CD4-positive, alpha-beta T cell treated with Interleukin-6 for 4 hours (primary cell): ENCODE results near the gene TMC6.
"Not testable (repeated sequence)": the region's sequence is repeated elsewhere in the genome, so short reads cannot be mapped to it uniquely, and the experiment has no call there.

Source experiments
- DNase-seq: peaks from one replicate; pipeline ENCODE4 v3.0.0-alpha.2; 2020; ENCODE audit warnings: mixed read lengths

Gene TMC6, protein sequence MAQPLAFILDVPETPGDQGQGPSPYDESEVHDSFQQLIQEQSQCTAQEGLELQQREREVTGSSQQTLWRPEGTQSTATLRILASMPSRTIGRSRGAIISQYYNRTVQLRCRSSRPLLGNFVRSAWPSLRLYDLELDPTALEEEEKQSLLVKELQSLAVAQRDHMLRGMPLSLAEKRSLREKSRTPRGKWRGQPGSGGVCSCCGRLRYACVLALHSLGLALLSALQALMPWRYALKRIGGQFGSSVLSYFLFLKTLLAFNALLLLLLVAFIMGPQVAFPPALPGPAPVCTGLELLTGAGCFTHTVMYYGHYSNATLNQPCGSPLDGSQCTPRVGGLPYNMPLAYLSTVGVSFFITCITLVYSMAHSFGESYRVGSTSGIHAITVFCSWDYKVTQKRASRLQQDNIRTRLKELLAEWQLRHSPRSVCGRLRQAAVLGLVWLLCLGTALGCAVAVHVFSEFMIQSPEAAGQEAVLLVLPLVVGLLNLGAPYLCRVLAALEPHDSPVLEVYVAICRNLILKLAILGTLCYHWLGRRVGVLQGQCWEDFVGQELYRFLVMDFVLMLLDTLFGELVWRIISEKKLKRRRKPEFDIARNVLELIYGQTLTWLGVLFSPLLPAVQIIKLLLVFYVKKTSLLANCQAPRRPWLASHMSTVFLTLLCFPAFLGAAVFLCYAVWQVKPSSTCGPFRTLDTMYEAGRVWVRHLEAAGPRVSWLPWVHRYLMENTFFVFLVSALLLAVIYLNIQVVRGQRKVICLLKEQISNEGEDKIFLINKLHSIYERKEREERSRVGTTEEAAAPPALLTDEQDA

DNA sequence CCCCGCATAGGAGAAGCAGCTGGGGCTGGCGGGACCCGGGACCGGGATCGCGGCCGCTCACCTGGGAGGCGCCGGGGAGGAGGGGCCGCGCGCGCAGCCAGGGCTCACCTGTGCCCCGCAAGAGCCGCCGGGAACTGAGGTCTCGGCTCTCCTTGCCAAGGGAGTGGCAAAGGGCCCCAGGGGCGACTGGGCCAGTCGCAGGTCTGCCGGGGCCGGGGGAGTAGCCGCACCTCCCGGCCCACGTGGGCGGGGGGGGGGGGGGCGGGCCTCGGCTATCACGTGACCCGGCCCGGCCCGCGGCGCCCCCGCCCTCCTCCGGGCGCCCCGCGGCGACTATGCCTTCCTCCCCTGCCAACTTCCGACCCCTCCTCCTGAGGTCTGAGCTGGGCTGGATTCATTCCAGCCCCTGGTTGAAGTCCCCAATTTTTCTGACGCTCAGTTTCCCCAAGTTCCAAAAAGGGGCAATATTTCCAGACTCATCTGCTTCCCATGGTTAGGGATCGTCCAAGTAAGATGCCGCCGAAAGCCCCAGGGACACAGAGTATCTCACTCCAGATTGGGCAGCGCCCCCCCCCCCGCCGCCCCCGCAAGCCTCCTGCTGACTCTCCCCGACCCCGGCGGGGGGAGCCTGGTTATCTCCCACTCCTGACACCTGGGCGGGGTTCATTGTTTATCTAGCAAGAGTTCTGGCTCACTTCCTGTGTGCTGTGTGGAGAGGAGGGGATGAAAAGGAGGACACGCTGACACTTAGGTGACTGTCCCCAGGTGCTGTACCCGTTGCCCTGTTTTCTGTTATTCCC, at the start of gene TMC6:
Gene TMC6 (minus strand): TSS at position 205 of the 800 bp plus-strand sequence. CDS start 1,923 bp downstream, outside the sequence.
- peak; percentile 83 for DNase-seq

DNA sequence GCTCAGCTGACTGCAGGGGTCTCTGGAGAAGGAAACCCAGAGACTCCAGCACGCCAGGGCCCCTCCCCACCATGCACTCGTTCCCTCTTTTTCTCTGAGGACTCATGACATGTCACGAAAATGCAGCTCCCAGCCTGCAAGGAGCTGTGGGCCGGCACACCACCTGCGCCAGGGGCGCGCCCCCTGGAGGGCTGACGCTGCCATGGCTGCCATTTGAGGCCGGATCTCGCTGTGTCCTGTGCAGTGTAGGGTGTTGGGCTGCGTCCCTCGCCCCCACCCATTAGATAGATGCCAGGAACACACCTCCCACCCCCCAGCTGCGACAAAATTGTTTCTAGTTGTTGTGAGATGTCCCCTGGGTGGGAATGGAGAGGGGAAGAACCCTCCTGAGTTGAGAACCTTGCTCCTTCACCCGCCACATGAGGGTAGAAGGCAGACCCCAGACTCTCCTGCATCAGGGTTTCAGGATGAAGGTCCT, 48.0 kb upstream of the TMC6 start:
- DNase-seq = peak; percentile 84

DNA sequence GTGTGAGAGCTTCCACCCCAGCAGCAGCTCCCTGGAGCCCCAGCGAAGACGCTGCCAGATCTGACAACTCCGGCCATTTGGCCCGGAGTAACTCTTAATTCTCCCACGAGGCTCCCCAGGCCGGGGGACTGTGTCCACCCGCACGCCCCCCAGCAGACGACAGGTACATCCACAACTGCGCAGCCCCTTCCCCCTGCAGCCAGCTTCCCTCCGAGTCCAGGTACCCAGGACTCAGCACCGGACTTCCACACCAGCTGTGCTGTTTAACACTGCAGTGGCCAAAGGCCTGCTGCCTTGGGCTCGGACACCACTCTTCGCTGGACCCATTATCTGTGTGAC, 47.1 kb upstream of the TMC6 start:
- no peak for DNase-seq

DNA sequence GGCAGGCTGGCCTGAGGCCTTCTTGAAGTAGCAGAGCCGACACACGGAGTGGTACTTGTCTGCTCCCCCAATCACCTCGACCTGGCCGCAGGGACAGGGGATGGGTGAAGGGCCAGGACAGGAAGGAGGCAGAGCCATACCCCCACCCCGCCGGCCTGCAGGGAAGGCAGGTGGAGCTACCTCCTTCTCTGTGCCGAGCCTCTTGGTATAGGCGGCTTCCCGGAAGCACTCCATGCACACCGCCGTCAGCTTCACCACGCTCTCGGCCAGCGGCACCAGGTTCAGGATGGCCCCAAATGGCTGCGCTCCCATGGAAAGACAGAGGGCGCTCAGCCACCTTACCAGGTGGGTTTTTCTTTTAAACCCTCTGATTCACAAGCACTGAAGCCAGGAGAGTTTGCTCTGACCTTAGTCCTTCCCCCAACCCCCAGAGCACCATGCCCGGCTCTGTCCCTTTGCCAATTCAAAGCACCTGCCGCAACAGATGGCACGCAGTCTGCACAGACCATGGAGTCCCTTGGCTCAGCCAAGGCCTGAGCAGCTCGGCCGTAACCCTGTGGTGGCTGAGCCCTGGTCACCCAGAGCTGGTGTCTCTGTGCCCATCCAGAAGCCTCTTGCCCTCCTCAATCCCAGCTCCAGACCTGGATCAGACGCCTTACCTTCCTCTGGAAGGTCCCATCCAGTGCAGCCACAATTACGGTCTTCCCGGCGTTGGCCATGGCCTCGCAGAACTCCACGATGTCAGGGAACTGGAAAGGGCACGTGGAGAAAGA, 46.5 kb upstream of the TMC6 start:
- no peak for DNase-seq

DNA sequence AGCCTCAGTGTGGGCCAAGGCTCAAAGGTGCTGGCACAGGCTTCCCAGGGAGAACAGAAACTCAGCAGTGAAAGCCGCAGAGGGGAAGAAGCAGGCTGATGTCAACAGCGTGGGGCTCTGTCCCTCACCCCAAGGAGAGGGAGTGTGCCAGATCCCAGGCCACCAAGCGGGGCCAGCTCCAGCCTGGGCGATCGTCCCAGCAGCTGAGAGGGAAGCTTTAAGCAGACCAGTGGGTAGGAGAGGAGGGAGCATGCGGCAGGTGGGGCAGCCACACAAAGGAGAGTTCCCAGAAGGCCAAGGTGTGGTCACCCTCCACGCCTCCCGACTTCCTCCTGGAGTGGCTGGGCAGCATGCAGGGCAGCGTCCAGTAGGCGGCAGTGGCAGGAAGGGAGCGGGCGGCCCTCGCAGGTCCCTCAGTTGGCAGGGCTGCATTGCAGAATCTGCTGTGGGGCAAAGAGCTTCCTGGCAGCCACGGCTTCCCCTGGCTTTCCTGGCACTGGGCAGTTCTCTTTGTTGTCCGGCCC, 45.9 kb upstream of the TMC6 start:
- DNase-seq = no peak

DNA sequence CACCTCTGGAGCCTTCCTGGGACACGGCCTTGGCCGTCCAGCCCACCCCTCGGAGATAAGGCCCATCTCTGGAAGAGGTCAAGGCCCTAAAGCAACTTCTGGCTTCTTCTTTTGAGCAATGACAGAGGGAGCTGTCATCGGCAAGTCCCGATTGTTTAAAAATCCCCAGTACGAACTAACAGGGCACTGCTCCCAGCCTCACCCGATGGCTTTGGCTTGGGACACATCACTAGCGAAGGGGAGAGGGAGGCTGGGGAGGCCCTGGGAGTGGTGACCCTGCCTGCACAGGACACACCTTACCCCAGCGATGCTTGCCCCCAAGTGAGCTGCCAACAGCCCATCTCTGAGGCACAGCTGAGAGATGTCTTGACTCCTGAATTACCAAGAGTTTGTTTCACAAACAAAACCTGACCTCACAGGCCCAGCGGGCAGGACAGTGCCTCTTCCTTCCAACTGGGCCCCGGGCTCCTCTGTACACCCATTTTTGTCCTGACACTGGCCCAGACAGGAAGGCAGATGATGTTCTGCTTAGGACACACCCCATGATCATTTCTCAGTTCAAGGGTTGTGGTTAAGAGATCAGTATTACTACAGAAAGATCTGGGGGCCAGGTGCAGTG, 44.7 kb upstream of the TMC6 start:
- peak; percentile 28 for DNase-seq

DNA sequence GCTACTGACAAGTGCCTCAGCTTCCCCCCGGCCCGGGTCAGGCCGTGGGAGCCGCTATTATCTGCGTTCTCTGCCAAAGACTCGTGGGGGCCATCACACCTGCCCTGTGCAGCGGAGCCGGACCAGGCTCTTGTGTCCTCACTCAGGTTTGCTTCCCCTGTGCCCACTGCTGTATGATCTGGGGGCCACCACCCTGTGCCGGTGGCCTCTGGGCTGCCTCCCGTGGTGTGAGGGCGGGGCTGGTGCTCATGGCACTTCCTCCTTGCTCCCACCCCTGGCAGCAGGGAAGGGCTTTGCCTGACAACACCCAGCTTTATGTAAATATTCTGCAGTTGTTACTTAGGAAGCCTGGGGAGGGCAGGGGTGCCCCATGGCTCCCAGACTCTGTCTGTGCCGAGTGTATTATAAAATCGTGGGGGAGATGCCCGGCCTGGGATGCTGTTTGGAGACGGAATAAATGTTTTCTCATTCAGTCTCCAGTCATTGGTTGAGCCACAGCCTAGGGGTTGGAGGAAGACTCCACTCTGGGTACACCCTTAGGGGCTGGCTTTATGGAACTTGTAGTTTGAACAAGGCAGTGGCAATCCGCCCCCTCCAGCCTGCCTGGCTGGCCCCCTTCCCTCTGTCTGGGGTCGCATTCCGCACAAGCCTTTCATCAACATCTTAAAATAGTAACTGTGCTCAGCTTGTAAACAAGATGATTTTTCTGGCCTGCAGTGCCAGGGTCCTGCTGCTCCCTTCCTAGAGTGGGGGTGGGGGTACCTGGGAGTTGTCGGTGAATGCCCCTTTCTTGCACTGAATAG, 43.9 kb upstream of the TMC6 start:
- peak; percentile 21 for DNase-seq

DNA sequence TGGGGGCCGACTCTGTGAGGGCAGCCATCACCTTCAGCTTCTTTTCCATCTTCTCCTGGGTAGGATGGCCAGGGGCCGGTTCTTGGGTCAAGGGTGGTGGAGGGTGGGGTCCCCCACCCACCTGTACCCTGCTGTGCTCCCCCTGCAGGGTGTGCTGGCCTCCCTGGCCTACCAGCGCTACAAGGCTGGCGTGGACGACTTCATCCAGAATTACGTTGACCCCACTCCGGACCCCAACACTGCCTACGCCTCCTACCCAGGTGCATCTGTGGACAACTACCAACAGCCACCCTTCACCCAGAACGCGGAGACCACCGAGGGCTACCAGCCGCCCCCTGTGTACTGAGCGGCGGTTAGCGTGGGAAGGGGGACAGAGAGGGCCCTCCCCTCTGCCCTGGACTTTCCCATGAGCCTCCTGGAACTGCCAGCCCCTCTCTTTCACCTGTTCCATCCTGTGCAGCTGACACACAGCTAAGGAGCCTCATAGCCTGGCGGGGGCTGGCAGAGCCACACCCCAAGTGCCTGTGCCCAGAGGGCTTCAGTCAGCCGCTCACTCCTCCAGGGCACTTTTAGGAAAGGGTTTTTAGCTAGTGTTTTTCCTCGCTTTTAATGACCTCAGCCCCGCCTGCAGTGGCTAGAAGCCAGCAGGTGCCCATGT, 43.2 kb upstream of the TMC6 start:
- not testable (repeated sequence) for DNase-seq

DNA sequence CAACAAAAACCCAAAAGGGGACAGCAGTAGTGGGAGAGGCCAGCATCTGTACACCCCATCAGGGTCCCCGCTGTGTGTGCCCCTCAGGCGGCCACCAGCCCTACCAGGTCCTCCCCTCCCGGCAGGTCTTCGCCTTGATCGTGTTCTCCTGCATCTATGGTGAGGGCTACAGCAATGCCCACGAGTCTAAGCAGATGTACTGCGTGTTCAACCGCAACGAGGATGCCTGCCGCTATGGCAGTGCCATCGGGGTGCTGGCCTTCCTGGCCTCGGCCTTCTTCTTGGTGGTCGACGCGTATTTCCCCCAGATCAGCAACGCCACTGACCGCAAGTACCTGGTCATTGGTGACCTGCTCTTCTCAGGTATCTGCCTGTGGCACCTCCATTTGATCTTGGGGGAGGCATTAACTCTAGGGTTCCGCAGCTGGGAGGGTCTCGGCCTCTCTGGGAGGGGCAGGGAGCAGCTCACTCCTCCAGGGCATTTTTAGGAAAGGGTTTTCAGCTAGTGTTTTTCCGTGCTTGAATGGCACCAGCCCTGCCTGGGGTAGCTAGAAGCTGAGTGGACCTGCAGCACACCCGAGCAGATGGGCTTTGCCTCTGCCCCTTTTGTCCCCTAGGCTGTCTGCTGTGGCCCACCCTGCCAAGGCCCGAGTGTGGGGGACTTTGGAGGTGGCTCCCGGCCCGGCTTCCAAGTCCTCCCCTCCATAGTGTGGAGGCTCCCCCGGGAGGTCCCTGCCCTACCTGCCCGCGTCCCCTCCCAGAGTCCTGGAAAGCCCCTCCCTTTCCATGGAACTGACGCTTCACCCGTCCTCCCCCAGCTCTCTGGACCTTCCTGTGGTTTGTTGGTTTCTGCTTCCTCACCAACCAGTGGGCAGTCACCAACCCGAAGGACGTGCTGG, 42.4 kb upstream of the TMC6 start:
- no peak for DNase-seq

DNA sequence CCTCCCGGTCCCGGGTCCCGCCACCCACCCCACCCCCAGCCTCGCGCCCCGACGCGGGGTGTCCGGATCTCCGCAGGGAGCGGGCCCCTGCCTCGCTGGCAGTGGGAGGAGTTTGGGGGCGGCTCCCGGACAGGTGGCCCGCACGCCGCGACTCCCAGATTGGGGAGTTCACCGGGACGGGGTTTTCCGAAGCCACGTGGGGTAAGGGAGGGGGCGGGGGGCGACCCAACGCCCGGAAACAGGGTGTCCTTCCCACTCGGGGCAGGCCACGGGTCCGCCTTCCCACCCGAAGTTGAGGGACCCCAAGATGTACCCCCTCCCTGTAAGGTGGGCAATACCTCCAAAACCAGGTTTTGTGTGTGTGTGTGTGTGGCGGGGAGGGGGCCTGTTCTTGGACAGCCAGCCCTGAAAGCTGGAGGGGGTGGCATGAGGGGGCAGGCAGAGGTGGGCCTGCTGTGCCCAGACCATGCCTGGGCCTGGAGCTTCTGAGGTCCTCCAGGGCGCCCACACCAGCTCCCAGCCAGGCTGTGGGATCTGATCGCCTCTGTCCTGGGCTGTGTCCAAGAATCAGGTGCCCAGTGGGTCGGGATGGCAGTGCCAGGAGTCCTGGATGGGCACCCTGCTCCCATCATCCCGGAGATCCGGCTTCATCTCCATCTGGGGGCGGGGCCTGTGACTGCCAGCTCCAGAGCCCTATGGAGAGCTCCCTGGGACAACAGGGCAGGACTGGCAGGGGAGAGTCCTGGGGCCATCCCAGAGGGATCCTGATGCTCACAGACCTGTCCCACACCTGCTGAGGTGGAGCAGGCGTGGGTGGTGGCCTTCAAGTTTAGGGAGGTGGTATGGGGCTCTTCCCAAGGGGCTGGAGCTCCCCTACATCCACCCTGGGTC, 40.6 kb upstream of the TMC6 start:
- DNase-seq = peak; percentile 54

DNA sequence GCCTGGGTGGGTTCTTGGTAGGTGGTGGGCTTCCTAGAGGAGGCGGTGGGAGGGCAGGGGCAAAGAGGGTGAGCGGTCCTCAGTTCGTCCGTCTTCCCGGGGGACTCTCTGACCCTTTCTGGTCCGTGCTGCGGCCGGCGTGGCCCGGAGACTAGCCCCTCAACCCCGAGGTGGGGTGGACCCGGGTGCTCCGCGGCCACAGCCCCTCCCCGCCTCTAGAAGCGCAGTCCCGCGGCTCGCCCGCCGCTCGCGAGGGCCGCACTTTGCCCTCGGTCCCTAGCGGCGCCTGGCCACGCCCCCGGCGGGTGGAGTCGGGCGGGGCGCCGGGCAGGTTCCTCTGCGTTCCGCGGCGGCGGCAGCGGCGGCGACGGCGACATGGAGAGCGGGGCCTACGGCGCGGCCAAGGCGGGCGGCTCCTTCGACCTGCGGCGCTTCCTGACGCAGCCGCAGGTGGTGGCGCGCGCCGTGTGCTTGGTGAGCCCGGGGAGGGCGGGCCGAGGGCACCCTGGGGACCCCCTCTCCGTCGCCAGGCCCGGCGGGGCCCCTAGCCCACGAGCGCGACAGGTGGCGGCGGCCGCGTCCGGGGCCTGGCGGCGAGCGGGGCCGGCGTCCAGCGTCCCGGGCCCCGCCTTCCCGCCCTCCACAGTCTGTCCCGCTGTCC, 39.8 kb upstream of the TMC6 start, which contains the start of gene SYNGR2:
Gene SYNGR2 (plus strand): TSS at position 340 of the 661 bp plus-strand sequence. CDS start 36 bp downstream, at position 376.
- DNase-seq = peak; percentile 92

DNA sequence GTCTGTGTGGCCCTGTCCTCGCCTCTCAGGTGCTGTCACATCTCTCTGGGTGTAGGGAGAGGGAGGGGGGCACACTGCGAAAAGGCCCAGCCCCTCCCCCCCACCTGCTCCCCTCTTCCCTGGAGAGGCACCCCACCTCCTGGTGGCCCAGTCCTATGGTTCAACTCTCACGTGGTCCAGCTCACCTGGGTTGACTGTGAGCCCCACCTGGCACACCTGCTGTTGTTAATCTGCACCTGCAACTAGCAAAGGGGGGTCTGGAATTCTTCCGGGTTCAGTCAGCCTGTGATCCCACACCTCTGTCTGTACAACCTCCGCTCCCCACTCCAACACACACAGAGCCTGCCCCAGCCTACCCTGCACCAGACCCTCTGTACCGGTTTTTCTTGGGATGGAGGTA, 37.9 kb upstream of the TMC6 start:
- no peak for DNase-seq

DNA sequence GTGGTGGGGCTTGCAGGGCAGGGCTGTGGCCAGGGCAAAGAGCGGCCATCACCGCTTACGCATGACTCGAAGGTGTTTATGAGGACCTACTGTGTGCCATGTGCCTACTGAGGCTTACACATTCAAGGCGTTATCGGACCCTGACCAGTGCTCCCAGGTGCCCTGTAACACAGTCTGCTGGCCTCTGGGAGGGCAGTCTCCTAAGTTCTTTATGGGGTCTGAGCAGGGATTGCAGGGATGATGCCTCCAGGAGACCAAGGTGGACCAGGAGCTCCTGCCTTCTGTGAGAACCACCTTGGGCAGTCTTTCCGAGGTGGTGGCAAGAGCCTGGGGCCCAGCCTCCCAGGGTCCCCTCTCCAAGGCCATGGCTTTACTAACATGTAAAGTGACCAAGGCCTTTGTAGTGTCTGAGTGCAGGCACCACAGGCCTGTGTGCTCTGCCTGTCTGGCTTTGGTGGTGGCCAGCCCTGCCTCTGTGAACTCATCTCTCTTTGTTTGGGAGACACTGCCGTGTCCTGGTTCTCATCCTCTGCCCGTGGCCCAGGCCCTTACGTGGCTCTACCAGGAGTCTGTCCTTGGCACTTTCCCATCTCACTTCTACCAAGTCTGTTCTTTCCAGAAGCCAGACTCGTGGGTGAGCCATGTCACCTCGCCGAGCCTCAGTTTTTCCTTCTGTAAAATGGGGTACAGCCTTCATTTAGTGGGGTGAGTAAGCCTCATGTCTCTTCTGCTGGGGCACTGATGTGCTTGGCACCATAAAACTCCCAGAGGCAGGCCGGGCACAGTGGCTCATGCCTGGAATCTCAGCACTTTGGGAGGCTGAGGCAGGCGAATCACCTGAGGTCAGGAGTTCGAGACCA, 36.4 kb upstream of the TMC6 start:
- DNase-seq = no peak

DNA sequence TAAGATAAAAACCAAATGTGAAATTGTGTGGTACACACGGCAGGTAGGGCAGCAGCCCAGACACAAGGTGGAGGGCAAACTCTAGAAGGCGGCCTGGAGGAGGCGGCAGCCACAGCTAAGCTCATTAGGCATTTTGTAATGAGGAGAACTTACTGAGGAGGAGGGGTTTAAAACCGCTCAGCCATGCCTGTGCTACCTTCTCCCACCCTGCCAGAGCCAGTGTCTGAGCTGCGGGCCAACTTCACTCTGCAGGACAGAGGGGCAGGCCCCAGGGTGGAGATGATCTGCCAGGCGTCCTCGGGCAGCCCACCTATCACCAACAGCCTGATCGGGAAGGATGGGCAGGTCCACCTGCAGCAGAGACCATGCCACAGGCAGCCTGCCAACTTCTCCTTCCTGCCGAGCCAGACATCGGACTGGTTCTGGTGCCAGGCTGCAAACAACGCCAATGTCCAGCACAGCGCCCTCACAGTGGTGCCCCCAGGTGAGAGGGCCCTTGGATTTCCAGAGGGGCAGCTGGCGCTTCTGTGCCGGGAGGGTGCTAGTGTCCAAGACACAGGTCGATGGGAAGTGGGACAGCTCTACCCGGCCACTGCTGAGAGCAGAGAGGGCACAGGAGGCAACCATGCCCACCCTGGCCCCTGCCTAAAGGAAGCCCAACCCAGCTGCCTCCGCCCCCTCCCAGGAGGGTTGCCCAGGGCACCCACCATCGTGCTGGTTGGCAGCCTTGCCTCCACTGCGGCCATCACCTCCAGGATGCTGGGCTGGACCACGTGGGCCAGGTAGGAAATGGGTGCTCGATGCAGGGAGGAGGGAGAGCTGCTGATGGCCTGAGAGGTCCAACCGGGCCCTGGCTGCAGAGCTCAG, 35.6 kb upstream of the TMC6 start:
- no peak for DNase-seq

DNA sequence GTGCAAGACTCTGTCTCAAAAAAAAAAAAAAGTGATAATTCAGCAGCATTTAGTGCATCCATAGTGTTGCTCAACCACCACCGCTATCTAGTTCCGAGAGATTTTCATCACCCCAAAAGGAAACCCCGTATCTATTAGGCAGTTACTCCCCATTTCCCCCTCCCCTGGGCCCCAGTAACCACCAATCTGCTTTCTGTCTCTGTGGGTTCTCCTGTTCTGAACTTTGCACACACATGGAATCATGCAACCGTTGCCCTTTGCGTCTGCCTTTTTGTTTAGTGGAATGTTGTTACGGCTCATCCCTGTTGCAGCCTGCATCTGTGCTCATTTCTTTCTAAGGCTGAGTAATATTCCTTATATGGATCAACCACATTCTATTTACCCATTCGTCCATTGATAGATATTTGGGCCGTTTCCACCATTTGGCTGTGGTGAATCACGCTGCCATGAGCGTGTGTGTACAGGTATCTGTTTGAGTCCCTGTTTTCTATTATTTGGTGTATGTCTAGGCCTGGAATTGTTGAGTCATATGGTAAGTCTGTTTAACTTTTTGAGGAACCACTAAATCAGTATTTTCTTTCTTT, 31.1 kb upstream of the TMC6 start:
- DNase-seq = no peak
